AG09319 (cell line): Measurements from ENCODE around the gene ADAT2.
"Not testable (repeated sequence)": the region's sequence is repeated elsewhere in the genome, so short reads cannot be mapped to it uniquely, and the experiment has no call there.

Experiments used
- DNase-seq: peaks from one replicate; pipeline ENCODE4 v3.0.0-alpha.2; 2010; ENCODE audit warnings: low read depth; ENCODE audit errors: extremely low read depth
- CTCF ChIP-seq: IDR thresholded peaks from 2 replicates; pipeline ENCODE4 v1.5.1; 2011; ENCODE audit warnings: low read depth, mild to moderate bottlenecking, inconsistent platforms, low read length, moderate library complexity

ADAT2 gene

GRCh38 chr6:143482593-143482992 is 32.1 kb upstream of the ADAT2 start:
- no peak for DNase-seq
- TF ChIP-seq CTCF, result no peak

- no peak for TF ChIP-seq CTCF
- no peak for DNase-seq
Measured at GRCh38 chr6:143478479-143479062, 28.1 kb upstream of the ADAT2 start.

DNA sequence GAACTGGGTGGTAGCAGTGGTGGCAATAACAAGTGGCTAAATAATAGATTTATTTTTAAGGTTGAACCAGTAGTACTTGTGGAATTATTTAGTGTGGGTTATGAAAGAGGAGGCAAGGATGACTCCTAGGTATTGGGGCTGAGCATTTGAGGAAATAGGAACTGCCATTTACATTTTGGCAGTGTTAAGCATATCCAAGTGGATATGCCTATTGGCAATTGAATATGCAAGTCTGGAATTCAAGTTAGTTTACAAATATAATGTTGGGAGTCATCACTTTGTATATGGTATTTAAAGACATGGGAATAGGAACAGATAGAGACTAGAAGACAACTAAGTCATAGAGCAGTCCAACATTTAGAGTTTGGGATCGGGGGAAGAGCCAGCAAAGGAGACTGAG is 26.1 kb upstream of the ADAT2 start:
- DNase-seq, result no peak
- no peak for TF ChIP-seq CTCF

GRCh38 chr6:143471822-143472221 is 21.3 kb upstream of the ADAT2 start:
- no peak for DNase-seq
- no peak for TF ChIP-seq CTCF

DNA sequence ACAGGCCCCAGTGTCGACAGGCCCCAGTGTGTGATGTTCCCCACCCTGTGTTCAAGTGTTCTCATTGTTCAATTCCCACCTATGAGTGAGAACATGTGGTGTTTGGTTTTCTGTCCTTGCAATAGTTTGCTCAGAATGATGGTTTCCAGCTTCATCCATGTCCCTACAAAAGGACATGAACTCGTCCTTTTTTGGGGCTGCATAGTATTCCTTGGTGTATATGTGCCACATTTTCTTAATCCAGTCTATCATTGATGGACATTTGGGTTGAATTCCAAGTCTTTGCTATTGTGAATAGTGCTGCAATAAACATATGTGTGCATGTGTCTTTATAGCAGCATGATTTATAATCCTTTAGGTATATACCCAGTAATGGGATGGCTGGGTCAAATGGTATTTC is 18.3 kb upstream of the ADAT2 start:
- not testable (repeated sequence) for DNase-seq

DNA sequence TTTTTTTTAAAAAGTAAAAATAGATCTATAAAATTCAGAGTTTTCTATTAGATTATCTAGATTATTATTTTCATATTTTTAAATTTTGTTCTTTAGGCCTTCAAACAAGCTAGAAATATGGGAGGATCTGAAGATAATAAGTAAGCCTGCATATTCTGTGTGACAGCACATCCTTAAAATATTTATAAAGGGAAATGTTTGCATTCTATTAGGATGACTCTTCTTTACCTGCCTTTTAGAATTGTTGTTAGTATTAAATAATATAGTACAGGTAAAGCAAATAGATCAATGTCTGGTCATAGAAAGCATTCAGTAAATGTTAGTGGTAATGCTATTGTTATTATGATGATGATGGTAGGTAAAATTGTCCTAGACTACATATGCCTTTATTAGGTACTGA is 17.5 kb upstream of the ADAT2 start:
- no peak for TF ChIP-seq CTCF
- no peak for DNase-seq

DNA sequence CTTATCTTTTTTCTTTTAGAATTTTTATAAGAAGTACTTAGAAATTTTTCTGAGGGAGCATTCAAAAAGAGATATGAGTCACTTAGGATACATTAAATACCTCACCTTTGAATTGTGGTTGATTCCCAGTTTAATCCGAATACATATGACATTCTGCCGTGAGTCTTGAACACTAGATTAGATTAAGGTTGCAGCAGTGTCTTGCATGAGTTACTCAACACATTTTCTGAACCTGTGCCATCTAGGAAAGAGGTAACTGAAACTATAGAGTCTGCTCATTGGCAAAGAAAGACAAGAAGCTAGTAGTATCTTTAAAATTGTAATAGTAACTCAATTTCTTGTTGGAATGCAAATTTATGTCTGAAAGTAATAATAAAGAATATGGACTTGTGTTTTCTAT is 15.1 kb upstream of the ADAT2 start:
- no peak for DNase-seq

More for the DNA sequence above, 15.1 kb upstream of the ADAT2 start:
- no peak for TF ChIP-seq CTCF
